Measurements from ENCODE around the gene GABRB1. TPM values are rescaled to one million over a fixed set of nuclear protein-coding genes. Genes with fewer than 3 reads are reported as not detected.

The GABRB1 gene
- total RNA-seq, 2 experiments from 2014 or later: not detected

- peaks cover 2% of the 10 kb centered on the region for H3K27me3 Mint-ChIP-seq
- intact Hi-C loops (cut with micrococcal nuclease): no loop called here
- ChIA-PET CTCF (interaction anchor here (1.0 to 1.5 kb wide), 3 partner anchors 15 to 95 kb away, joined by 3 to 5 read pairs (median 4); partner anchors contain the start of gene ATP10D), POLR2A (no interaction called here)
- H3K4me1 Mint-ChIP-seq (ENCODE audit: low read depth): peaks cover 1% of the 10 kb centered on the region
- no peak overlapping the region for H3K4me3 Mint-ChIP-seq
- TF ChIP-seq CTCF (IDR thresholded peaks at IDR 0.05): no peak
- H3K9me3 Mint-ChIP-seq: no peaks in the 10 kb centered on the region
- no peaks in the 10 kb centered on the region for H3K36me3 Mint-ChIP-seq (ENCODE audit: low read depth)
- DNase-seq: no peak
- no peak overlapping the region for H3K27ac Mint-ChIP-seq
- ATAC-seq: no peak
These were observed 437.5 kb downstream of the GABRB1 start for GRCh38 chr4:47468706-47469365.

DNA sequence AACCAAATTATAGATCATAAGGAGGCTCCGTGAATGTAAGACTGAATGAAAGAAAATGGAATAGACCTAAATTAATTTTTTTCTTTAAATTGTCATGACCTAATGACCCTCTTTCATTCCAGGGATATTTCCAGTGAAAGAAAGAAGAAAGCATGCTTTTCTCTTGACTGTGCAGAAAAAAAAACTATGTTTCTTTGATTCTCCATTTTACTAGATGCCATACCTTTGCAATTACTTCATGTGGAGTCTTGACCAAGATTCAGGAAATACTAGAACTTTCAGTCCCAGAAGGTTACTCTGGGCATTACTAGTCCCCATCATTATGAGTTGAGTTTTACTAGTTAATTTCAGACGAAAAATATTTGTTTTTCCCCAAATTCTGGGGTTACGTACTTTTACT is 438.6 kb downstream of the GABRB1 start:
- DNase-seq (no peak), ATAC-seq (no peak)
- intact Hi-C loops (cut with micrococcal nuclease): no loop called here
- Mint-ChIP-seq H3K27ac (no peak overlapping the region), H3K9me3 (no peaks in the 10 kb centered on the region), H3K4me3 (no peak overlapping the region), H3K4me1 (ENCODE audit: low read depth) (no peaks in the 10 kb centered on the region), H3K27me3 (peaks cover 2% of the 10 kb centered on the region), H3K36me3 (ENCODE audit: low read depth) (no peaks in the 10 kb centered on the region)
- TF ChIP-seq CTCF (IDR thresholded peaks at IDR 0.05): no peak
- ChIA-PET CTCF (interaction anchor here (1.5 kb wide), 2 partner anchors 15 to 94 kb away, joined by 4 to 5 read pairs; partner anchors contain the start of gene ATP10D), POLR2A (no interaction called here)

- peaks cover 2% of the 10 kb centered on the region for H3K27me3 Mint-ChIP-seq
- no peak for TF ChIP-seq CTCF (IDR thresholded peaks at IDR 0.05)
- ChIA-PET CTCF (interaction anchor here (1.1 kb wide), 1 partner anchor 9 kb away, joined by 3 read pairs; no protein-coding TSS in a partner anchor), POLR2A (no interaction called here)
- H3K4me3 Mint-ChIP-seq: no peak overlapping the region
- H3K4me1 Mint-ChIP-seq (ENCODE audit: low read depth): no peaks in the 10 kb centered on the region
- H3K9me3 Mint-ChIP-seq: no peaks in the 10 kb centered on the region
- ATAC-seq (no peak), DNase-seq (no peak)
- H3K27ac Mint-ChIP-seq: no peak overlapping the region
- intact Hi-C loops (cut with micrococcal nuclease): no loop called here
- no peaks in the 10 kb centered on the region for H3K36me3 Mint-ChIP-seq (ENCODE audit: low read depth)
These were observed 439.7 kb downstream of the GABRB1 start for GRCh38 chr4:47471064-47471463.

GRCh38 chr4:47471591-47471990 is 440.2 kb downstream of the GABRB1 start:
- intact Hi-C loops (cut with micrococcal nuclease): no loop called here
- no peaks in the 10 kb centered on the region for H3K4me1 Mint-ChIP-seq (ENCODE audit: low read depth)
- DNase-seq (no peak), ATAC-seq (no peak)
- H3K27me3 Mint-ChIP-seq: peaks cover 2% of the 10 kb centered on the region
- no peaks in the 10 kb centered on the region for H3K9me3 Mint-ChIP-seq
- POLR2A ChIA-PET: interaction anchor here (0.8 to 1.3 kb wide), 2 partner anchors 9 to 10 kb away, joined by 3 to 5 read pairs; partner anchors contain the start of gene COMMD8
- H3K36me3 Mint-ChIP-seq (ENCODE audit: low read depth): no peaks in the 10 kb centered on the region
- no peak for TF ChIP-seq CTCF (IDR thresholded peaks at IDR 0.05)
- CTCF ChIA-PET: interaction anchor here (1.8 kb wide), 1 partner anchor 10 kb away, joined by 6 read pairs; no protein-coding TSS in a partner anchor
- H3K27ac Mint-ChIP-seq: no peak overlapping the region
- no peak overlapping the region for H3K4me3 Mint-ChIP-seq

DNA sequence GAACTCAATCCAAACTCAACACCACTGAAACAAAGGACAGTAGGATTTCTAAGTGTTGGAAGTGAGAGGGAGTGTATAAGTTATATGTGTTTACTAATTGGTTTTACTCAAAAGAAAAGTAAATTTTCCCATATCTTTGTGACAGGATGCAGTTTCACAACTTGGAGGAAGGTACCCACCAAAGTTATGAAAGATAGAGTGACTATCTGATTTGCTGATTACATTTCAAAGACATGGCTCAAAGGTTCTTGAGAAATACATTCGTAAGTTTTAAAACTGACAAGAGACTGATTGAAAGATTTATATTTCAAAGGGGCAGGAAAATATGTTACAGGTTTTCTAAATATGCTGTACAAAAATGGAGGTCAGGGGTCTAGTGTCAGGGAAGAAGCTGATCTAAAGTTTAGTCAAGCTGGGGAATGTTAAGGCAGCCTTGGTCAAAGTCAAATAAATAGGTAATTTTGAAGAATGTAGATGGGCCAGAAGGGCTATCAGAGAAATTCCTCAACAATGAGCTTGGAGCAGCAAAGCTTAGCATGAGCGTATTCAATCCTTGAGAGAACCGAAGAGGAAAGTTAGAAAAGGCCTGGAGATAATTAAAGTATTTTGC is 441.9 kb downstream of the GABRB1 start:
- intact Hi-C loops (cut with micrococcal nuclease): no loop called here
- H3K36me3 Mint-ChIP-seq (ENCODE audit: low read depth): no peaks in the 10 kb centered on the region
- no peak overlapping the region for H3K27ac Mint-ChIP-seq
- no peaks in the 10 kb centered on the region for H3K9me3 Mint-ChIP-seq
- POLR2A ChIA-PET: no interaction called here
- CTCF ChIA-PET: interaction anchor here (0.9 to 1.8 kb wide), 4 partner anchors 8 to 20 kb away, joined by 3 to 7 read pairs (median 6); partner anchors contain the start of genes ATP10D and COMMD8
- peaks cover 2% of the 10 kb centered on the region for H3K27me3 Mint-ChIP-seq
- no peak overlapping the region for H3K4me3 Mint-ChIP-seq
- no peaks in the 10 kb centered on the region for H3K4me1 Mint-ChIP-seq (ENCODE audit: low read depth)
- ATAC-seq: no peak
- no peak for DNase-seq
- no peak for TF ChIP-seq CTCF (IDR thresholded peaks at IDR 0.05)
